ENCODE data around the gene OMP.

The OMP gene

GRCh38 chr11:77069336-77069968 lies 33.2 kb upstream of the OMP start:
- no peak for DNase-seq (ENCODE audit: low read depth in 2 of 2)

DNA sequence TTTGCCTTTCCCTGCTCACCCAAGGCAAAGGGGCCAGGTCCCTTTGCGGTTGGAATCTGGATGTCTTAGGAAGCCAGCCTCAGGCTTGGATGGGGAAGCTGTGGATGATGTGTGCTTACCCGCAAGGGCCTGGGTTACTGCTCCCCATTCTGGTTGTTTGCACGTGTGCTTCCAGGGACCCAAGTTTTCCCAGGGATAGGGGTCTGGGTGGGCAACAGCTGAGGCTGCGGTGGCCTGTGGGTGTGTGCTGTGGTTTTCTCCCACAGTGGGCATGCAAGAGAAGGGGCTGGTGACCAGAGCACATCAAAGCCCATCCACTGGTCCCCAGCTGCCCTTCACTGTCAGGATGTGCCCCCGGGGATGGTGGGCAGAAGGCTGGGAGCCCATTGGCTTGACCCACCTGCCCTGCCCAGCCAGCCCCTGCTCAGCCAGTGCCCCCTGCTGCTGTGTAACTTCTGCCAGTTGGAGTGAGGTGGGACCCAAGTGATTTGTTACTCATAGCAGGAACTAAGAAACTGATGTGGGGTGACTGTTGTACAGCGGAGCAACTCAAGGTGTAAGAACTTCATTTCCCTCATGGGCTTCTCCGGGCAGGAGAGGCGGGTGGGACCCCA lies 32.6 kb upstream of the OMP start:
- DNase-seq (ENCODE audit: low read depth in 2 of 2), result no peak

GRCh38 chr11:77071077-77071476 lies 31.6 kb upstream of the OMP start:
- DNase-seq (ENCODE audit: low read depth in 2 of 2), result no peak

DNA sequence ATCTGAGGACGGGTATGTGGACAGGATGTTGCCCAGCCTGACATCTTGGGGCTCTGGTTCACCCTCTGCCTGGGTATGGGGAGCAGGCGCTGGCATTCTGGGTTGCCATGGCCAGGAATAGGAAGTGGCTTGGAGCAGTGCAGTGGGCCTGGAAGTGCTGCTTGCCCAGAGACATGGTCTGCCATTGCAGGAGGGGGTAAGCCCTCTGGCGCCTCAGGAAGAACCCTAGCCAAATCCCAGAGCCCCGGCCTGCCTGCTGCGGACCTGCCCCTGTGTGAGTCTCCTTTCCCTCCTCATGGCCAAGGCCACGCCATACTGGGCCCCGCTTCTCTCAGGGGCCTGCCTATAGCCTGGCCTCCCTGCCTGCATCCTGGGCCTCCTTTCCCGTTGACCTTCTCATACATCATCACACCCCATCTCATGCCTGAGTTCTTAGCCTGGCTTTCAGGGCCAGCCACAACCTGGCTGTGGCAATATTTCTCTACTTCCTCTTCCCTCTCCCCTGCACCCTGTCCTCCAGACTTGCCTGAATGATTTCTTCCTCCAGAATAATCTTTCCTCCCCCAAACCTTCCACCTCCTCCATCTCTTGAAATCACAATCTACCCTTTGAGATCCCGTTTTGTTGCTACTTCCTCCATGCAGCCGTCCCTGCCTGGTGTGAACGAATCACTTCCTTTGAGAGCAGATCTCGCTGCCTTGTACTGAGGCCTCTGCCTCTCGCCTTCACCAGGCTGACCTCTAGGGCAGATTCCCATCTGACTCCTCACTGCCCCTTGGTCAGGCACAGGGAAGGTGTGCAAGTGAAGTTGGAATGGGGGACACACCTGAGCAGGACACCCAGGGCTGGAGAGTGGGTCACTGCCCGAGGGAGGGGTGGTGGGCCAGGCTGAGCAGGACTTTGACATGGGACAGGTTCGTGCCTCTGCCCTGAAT lies 30.7 kb upstream of the OMP start:
- DNase-seq (ENCODE audit: low read depth in 2 of 2), result no peak

DNA sequence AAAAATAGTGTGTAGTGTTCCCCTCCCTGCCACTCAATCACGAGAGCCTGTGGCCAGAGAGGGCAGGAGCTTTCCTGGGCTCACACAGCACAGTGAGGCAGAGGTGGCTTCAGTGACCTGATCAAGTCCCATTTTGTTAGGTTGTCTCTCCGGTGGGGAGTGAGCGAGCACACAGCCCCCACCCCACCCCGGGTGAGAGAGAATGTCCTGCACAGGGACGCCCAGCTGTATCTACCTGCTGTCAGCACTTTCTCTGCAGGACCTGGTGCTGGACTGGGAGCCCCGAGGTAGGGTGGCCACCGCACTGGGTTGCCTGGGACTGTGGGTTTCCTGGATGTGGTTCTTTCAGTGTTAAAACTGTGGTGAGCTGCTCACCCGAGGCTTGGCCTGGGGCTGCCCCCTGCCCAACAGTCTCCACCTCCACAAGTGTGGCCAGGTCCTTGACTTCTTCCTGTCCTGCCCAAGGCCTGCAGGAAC lies 29.8 kb upstream of the OMP start:
- no peak for DNase-seq (ENCODE audit: low read depth in 2 of 2)

DNA sequence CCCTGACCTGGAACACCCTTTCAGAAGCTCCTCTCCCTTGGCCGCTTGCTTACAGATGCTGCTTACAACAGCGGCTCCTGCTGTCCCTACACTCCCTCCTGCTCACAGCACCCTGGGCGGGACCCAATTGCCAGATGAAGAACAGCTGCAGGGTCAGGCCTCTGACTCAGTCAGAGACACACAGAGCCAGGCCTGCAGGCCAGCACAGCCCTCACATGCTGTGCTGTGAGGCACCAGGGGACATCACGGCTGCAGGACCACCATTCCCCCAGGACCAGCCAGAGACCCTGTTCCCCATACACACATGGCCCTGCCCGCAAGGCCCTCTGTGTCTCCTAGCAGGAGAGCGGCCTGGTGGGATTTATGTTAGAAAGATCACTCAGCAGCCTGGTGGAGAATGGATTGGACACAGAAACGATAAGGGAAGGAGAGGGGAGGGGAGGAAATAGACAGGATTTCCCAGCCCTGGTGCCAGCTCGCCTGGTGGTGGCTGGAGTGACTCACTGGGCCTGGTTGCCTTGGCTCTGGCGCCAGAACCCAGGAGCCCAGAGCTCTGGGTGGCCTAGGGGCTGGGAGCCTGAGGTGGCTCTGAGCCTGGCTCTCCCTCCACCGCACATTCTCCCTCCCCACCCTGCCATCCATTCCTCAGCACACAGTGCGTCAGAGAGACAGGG lies 29.2 kb upstream of the OMP start:
- no peak for DNase-seq (ENCODE audit: low read depth in 2 of 2)

DNA sequence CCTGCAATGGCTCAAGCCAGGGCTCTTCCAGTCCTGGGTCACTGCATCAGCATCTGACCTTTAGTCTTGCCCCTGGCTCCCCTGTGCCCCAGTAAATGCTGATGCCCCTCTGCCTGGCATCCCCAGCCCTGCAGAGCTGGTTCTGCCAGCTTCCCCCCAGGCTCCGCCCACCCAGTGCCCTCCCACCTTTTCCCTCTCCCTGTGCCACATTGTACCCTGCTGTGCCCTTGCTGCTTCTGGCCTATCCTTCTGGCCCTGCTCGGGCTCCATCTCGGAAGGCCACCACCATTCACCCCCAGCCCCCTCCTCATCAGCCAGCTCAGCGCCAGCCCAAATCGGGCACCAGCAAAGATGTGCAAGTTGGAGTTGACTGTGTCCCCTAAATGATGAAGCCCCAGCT lies 28.4 kb upstream of the OMP start:
- DNase-seq (ENCODE audit: low read depth in 2 of 2), result no peak

DNA sequence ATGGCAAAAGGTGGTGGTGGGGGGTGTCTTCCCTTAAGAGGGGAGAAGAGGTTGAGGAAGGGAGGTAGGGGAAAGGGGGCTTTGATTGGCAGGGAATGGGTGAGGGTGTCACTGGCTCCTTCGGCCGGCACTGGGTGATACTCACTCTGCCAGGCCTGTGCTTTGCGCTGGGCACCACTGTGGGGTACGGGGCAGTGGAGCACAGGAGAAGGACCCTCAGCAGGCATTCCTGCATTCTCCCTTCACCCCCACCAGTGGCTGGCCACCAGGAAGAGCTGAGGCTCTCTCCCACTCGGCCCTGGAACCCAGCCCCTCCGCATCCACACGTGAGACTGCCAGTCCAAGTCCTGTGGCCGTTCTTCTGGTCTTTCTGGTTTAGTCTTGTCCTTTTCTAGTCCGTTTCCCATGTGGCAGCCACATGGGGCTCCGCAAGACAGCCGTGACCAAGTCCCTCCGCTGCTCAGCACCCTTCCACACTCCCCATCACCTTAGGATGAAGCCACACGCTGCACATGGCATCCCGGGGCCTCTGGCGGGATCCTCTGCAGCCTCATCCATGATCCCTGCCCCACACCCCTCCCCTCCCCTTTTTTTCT lies 27.9 kb upstream of the OMP start:
- no peak for DNase-seq (ENCODE audit: low read depth in 2 of 2)

DNA sequence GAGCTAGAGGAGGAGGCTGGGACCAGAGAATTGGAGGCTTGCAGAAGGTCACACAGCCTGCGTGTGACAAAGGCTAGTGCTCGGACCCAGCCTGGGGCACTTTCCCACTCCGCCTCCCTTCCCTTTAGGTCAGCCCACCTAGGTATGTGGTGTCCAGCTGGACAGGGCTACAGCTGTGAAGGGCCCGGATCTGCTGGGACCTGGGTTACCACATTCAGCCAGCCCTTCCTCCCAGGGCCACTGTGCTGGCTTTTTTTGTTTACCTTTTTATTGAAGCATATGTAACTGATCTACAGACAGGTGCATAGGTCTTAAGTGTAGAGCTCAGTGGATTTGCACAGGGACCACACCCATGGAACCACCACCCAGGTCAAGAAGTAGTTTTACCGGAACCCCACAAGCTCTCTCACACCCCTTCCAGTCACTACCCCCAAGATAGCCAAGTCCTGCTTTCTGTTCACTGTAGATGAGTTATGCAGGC lies 27.2 kb upstream of the OMP start:
- no peak for DNase-seq (ENCODE audit: low read depth in 2 of 2)

- no peak for DNase-seq (ENCODE audit: low read depth in 2 of 2)
Measured at GRCh38 chr11:77079666-77080065, 23.0 kb upstream of the OMP start.

GRCh38 chr11:77080643-77081210 lies 21.9 kb upstream of the OMP start:
- DNase-seq (ENCODE audit: low read depth in 2 of 2), result no peak

GRCh38 chr11:77081381-77081851 lies 21.2 kb upstream of the OMP start:
- no peak for DNase-seq (ENCODE audit: low read depth in 2 of 2)

- no peak for DNase-seq (ENCODE audit: low read depth in 2 of 2)
Measured at GRCh38 chr11:77081976-77082836, 20.4 kb upstream of the OMP start.

DNA sequence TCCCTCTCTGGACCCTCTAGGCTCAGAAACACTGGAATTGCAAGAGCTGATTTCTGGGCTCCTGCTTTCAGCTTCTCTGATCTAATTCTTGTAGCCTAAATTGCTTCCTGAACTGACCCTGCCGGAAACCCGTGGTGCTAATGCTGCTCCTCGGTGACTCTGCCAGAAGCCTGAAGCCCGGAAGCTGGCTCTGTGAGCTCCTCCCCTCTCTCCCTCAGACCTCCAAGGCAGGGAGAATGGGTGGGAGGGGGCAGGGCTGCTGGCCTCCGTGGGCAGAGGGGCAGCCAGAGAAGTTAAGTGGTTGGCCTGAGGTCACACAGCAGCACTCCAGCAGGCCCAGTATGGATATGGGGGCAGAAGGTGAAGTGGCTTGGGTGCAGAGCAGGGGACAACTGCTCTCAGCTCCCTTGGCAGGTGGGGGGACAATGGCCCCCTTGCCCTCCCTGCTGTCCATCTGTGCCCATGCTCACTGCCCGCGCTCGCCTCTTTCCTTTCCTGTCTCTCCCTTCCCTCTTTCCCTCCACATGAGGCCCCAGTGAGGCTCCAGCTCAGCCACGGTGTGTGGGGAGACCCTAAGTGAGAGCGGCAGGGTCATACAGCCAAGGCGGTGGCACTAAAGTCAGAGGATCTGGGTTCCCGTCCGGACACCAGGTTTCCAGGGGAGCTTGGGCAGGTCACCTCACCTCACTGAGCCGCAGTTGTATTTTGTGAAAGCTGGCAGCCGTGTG lies 19.6 kb upstream of the OMP start:
- DNase-seq (ENCODE audit: low read depth in 2 of 2), result peak; percentile 10 to 34

DNA sequence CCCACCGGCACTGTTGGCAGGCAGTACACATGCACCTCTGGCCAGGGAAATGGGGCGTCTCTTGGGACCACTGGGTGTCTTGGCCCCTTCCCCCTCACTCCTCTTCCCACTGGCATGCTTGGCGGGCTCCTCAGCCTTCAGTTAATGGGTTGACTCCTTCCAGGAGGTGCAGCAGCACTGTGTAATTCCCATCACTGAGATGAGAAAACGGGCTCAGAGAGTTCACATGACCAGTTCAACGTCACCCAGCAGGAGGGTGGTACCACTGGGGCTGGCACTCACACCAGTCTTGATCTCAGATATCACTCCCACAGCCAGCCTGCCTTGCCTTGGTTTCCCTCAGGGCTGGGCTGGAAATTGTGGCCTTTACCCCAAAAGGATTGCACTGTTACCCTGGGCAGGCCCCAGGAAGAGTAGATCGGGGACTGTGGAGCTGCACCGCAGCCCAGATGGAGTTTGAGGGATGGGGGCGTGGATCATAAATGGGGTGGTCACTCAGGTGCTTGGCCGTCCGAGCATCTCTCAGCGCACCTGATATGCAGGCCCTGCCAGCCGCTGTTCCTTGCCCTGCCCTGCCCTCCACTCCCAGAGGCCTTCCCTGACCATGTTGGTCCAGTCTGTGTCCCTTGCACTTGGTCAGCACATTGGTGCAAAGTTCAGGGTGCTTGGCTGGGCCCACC lies 18.9 kb upstream of the OMP start:
- no peak for DNase-seq (ENCODE audit: low read depth in 2 of 2)

DNA sequence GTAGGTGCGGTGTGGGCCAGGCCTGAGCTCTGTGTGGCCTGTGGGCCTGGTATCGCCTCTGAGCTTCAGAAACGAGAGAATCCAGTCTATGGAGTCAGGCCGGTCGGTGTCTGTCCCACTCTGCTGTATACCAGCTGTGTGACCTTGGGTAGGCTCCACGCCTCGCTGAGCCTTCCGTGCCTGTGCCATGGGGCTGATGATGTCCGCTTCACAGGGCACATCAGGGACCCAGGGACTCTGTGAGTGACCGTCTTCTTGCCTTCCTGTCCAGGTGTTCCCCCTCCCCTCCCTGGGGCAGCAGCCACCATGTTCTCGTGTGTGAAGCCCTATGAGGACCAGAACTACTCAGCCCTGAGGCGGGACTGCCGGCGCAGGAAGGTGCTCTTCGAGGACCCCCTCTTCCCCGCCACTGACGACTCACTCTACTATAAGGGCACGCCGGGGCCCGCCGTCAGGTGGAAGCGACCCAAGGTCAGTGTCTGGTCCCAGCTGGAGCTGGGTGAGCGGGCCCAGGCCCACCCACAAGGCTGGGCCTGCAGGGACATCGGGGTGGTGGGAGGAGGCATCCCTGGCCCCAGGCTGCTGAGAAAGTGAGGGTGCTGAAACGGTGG lies 18.0 kb upstream of the OMP start:
- no peak for DNase-seq (ENCODE audit: low read depth in 2 of 2)

GRCh38 chr11:77085652-77086051 lies 17.0 kb upstream of the OMP start:
- no peak for DNase-seq (ENCODE audit: low read depth in 2 of 2)
